HFF-Myc (cell line): ENCODE results near the gene PCBP1.

Source experiments
- DNase-seq: peaks from one replicate; pipeline ENCODE4 v3.0.0-alpha.2; 2011; ENCODE audit warnings: low read depth; ENCODE audit errors: extremely low read depth
- H3K4me3 ChIP-seq: replicated peaks from 2 replicates; pipeline ENCODE4 v1.5.1; 2011; ENCODE audit warnings: low read depth, mild to moderate bottlenecking, control low read depth, low read length
- TF ChIP-seq, protein P1 (sequence below): IDR thresholded peaks from 2 replicates; pipeline ENCODE4 v1.5.1; 2012; ENCODE audit warnings: mild to moderate bottlenecking, low read depth, low read length, control low read depth; ENCODE audit errors: missing control alignments

The PCBP1 gene

DNA sequence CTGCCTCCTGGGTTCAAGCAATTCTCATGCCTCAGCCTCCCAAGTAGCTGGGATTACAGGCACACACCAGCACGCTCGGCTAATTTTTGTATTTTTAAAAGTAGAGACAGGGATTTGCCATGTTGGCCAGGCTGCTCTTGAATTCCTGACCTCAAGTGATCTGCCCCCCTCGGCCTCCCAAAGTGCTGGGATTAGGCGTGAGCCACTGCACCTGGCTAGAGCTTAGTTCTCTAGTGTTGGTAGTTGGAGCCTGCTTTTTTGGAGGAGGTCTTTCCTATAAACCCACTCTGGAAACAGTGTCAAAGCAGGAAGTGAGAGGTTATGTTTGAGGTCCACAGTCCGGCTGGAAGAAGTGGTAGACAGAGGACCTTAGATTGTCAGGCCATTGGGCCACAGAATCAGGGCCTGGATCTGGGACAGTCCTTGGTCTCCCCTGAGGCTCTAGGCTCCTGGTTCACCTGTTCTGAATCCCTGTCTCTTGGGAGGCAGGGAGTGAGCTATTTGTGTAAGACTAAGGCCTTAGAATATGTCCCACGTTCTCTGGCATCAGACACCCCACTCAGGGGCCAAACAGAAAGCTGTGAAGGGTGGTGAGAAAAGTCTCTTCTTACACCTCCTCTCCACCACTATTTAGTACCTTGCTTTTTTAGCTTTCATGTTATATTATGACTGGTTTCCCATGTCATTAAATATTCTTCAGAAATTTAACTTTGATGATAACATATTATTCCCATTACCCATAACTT is 34.5 kb downstream of the PCBP1 start:
- TF ChIP-seq, protein P1, sequence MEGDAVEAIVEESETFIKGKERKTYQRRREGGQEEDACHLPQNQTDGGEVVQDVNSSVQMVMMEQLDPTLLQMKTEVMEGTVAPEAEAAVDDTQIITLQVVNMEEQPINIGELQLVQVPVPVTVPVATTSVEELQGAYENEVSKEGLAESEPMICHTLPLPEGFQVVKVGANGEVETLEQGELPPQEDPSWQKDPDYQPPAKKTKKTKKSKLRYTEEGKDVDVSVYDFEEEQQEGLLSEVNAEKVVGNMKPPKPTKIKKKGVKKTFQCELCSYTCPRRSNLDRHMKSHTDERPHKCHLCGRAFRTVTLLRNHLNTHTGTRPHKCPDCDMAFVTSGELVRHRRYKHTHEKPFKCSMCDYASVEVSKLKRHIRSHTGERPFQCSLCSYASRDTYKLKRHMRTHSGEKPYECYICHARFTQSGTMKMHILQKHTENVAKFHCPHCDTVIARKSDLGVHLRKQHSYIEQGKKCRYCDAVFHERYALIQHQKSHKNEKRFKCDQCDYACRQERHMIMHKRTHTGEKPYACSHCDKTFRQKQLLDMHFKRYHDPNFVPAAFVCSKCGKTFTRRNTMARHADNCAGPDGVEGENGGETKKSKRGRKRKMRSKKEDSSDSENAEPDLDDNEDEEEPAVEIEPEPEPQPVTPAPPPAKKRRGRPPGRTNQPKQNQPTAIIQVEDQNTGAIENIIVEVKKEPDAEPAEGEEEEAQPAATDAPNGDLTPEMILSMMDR, result no peak
- H3K4me3 ChIP-seq, result no peak overlapping the region
- DNase-seq, result no peak

DNA sequence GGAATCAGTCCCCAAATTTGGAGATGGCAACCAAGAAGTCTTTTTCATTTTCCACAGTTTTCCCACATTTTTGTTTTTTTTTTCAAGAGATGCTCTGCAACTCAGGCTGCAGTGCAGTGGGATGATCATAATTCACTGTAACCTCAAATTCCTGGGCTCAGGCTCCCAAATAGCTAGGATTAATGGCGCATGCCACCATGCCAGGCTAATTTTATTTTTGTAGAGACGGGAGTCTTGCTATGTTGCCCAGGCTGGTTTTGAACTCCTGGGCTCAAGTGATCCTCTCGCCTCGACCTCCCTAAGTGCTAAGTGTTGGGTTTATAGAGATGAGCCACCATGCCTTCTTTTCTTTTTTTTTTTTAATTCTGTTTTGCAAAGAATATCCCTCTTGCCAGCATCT is 35.2 kb downstream of the PCBP1 start:
- DNase-seq, result no peak
- H3K4me3 ChIP-seq, result no peak overlapping the region
- TF ChIP-seq, protein P1, result no peak

DNA sequence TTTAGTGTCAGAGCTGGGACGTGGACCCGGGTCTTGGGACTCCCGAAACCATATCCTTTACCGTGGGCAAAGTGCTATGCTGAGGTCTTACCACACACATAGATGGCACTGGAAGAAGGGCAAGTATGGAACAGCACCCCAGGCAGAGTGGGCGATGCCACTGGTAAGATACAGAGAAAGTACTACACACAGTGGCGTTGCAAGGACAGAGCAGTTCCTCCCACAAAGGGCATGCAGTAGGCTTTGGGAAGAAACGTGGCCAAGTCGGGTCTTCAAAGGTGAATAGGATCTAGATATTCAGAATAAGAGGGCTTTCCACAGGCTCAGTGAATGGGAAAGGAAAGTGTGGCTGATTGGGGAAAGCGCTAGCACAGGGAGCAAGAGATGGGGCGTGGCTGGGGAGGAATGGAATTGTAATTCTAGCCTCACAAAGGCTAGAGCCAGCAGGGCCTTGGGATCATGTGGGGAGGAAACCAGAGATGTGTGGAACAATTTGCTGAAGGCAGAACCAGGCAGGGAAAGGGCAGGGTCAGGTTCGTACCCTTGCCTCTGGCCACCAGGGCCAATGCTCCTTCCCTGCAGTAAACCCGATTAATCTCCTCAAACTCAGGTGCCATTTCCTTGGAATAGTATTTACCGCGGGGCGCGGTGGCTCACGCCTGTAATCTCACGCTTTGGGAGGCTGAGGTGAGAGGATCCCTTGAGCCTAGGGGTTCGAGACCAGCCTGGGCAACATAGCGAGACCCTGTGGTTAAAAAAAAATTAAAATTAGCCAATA is 36.0 kb downstream of the PCBP1 start:
- TF ChIP-seq, protein P1, result no peak
- DNase-seq, result no peak
- no peak overlapping the region for H3K4me3 ChIP-seq

DNA sequence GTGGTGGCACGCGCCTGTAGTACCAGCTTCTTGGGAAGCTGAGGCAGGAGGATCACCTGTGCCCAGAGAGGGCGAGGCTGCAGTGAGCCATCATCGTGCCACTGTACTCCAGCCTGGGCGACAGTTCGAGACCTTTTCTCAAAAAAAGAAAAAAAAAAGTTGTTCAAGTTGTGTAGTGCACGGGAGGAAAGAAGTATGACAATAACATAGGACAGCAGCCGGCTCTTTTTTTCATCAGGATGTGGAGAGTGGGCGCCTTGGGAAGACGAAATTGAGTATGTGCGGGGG is 36.5 kb downstream of the PCBP1 start:
- TF ChIP-seq, protein P1, result no peak
- no peak for DNase-seq
- peak overlapping the region; percentile 48 for H3K4me3 ChIP-seq

DNA sequence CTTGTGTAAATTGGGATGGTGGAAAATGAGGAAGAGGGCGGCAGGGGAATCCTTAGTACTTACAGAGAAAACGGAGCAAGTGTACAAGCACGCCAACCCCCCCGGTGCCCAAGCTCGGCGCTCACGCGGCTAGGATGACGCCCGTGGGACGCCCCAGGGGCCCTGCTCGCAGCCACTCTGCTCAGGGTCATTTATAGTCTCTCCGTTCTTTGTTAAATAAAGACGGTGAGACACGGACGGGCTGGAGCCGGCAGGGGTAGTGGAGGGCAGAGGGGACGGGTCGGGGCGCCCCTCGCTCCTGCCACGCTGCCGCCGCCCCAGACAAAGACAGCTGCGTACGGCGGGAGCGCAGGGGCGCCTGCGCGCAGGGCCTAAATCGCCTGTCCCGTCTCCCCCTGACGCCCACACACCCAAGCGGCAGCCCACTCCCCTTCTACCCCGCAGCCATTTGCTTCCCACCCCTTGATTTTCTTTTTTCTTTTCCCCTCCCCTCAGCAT is 37.8 kb downstream of the PCBP1 start:
- TF ChIP-seq, protein P1, result no peak
- H3K4me3 ChIP-seq, result peak overlapping the region; percentile 48
- DNase-seq, result no peak

DNA sequence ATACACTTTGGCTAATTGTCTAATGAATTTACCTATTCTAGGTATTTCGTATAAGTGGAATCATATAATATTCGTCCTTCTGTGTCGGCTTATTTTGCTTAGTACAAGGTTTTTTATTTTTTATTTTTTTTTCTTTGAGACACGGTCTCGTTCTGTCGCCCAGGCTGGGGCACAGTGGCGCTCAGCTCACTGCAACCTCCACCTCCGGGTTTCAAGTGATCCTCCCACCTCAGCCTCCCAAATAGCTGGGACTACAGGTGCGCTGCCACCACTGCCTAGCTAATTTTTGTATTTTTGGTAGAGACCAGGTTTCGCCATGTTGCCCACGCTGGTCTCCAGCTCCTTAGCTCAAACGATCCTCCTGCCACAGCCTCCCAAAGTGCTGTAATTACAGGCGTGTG is 38.2 kb downstream of the PCBP1 start:
- peak overlapping the region; percentile 48 for H3K4me3 ChIP-seq
- TF ChIP-seq, protein P1, result no peak
- DNase-seq, result no peak
